AG10803 (cell line): ENCODE measurements around the gene DOCK11.

Source experiments
- DNase-seq: peaks from one replicate; pipeline ENCODE4 v3.0.0; 2010; ENCODE audit warnings: low read depth
- H3K4me3 ChIP-seq: 2 replicates; pipeline ENCODE4 v1.5.1; 2011; ENCODE audit warnings: mild to moderate bottlenecking, low read length, control low read depth
- CTCF ChIP-seq: conservative IDR thresholded peaks from 2 replicates; pipeline ENCODE4 v1.5.1; 2011; ENCODE audit warnings: mild to moderate bottlenecking, low read length, control low read depth, inconsistent platforms

Gene DOCK11

GRCh38 chrX:118522230-118522926, 26.8 kb downstream of the DOCK11 start:
- DNase-seq = no peak
- TF ChIP-seq CTCF = no peak
- no peak overlapping the region for H3K4me3 ChIP-seq

GRCh38 chrX:118523920-118524319, 28.3 kb downstream of the DOCK11 start:
- DNase-seq = no peak
- no peak overlapping the region for H3K4me3 ChIP-seq
- no peak for TF ChIP-seq CTCF

- TF ChIP-seq CTCF = no peak
- DNase-seq = no peak
- H3K4me3 ChIP-seq = no peak overlapping the region
Measured at GRCh38 chrX:118524344-118524743, 28.7 kb downstream of the DOCK11 start.

- H3K4me3 ChIP-seq = no peak overlapping the region
- no peak for TF ChIP-seq CTCF
- DNase-seq = no peak
Measured at GRCh38 chrX:118525174-118525730, 29.6 kb downstream of the DOCK11 start.

GRCh38 chrX:118526149-118526548, 30.5 kb downstream of the DOCK11 start:
- TF ChIP-seq CTCF = no peak
- H3K4me3 ChIP-seq = no peak overlapping the region
- DNase-seq = no peak

GRCh38 chrX:118528071-118528737, 32.6 kb downstream of the DOCK11 start:
- TF ChIP-seq CTCF = no peak
- no peak for DNase-seq
- H3K4me3 ChIP-seq = no peak overlapping the region
